ENCODE data around the gene SPAG5.
A peak's percentile ranks its signal among the peaks of the same experiment; 100 is the strongest.

The SPAG5 gene

DNA sequence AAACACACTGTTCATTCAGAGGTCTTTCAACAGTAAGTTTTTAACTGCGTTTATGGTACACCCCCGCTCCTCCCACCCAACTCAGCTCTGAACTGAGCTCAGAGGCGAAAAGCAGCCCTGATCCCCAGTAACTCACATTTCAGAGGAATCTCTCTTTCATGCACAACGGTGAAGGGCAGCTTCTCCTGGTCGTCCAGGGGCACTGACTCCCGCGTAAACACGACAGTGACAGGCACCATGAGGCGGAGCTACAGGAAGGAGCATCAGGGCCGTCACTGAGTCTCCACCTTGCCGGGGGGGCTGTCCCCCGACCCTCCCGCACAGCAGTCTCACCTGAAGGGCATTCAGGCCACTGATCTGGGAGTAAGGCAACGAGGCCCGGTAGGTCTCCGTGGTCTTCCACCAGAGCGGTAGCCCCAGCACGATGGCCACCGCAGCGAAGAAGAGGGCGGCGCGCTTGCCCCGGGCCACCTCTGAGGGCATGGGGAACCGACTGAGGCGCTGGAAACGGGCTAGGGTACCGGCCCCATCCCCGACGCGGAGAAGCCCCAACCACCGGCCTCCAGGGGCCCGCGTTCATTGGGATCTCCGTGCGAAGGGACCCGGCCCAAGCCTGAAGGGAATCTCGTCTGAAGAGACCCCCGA is 28.0 kb downstream of the SPAG5 start:
- Histone ChIP-seq H3K4me2 (ENCODE audit: low read length) (peak overlapping the region; percentile 92), H3K4me1 (ENCODE audit: control insufficient read depth, low read length) (peaks cover 55% of the 10 kb centered on the region), H3K79me2 (ENCODE audit: control insufficient read depth, low read length) (peaks cover 32% of the 10 kb centered on the region), H3F3A (ENCODE audit: control insufficient read depth, insufficient read depth) (peaks cover 11% of the 10 kb centered on the region), H3K27me3 (ENCODE audit: control insufficient read depth, low read length) (no peaks in the 10 kb centered on the region), H3K4me3 (ENCODE audit: low read length) (peak overlapping the region; percentile 84), H3K27ac (ENCODE audit: low read depth, low read length) (peak overlapping the region; percentile 18; the same call in 1 of the 2 replicates), H4K20me1 (ENCODE audit: control insufficient read depth, insufficient read depth, low read depth, low read length) (peaks cover 8% of the 10 kb centered on the region; the same call in 1 of the 2 replicates), H3K36me3 (ENCODE audit: control insufficient read depth, low read length) (peaks cover 44% of the 10 kb centered on the region), H3K9me2 (replicated peaks; ENCODE audit: control insufficient read depth, low read length) (no peaks in the 10 kb centered on the region), H3K9me3 (ENCODE audit: control insufficient read depth, insufficient read depth, low read length) (no peaks in the 10 kb centered on the region)
- TF ChIP-seq, protein P1, sequence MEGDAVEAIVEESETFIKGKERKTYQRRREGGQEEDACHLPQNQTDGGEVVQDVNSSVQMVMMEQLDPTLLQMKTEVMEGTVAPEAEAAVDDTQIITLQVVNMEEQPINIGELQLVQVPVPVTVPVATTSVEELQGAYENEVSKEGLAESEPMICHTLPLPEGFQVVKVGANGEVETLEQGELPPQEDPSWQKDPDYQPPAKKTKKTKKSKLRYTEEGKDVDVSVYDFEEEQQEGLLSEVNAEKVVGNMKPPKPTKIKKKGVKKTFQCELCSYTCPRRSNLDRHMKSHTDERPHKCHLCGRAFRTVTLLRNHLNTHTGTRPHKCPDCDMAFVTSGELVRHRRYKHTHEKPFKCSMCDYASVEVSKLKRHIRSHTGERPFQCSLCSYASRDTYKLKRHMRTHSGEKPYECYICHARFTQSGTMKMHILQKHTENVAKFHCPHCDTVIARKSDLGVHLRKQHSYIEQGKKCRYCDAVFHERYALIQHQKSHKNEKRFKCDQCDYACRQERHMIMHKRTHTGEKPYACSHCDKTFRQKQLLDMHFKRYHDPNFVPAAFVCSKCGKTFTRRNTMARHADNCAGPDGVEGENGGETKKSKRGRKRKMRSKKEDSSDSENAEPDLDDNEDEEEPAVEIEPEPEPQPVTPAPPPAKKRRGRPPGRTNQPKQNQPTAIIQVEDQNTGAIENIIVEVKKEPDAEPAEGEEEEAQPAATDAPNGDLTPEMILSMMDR (IDR thresholded peaks at IDR 0.05; ENCODE audit: low read depth, low read length, poor library complexity, severe bottlenecking): no peak
- TF ChIP-seq EZH2phosphoT487 (IDR thresholded peaks at IDR 0.05; ENCODE audit: borderline replicate concordance, low read length): no peak

DNA sequence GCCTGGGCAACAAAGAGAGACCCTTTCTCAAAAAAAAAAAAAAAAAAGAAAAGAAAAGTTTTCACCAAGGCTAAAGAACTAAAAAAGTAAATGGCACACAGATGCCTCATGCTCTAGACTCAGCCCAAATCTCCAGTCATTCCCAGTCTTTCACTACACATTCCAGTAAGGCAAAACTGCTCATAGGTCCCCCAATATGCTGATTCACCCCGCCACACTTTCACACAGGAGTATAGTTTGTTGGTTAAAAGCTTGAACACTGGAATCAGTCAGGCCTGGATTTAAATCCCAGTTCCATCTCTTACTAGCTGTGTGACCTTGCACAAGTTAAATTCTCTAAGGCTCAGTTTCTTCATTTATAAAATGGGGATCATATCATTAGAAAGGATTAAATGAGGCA is 29.4 kb downstream of the SPAG5 start:
- Histone ChIP-seq H3K79me2 (ENCODE audit: control insufficient read depth, low read length) (peaks cover 43% of the 10 kb centered on the region), H3K27me3 (ENCODE audit: control insufficient read depth, low read length) (no peaks in the 10 kb centered on the region), H4K20me1 (ENCODE audit: control insufficient read depth, insufficient read depth, low read depth, low read length) (peaks cover 8% of the 10 kb centered on the region), H3K4me3 (ENCODE audit: low read length) (peak overlapping the region; percentile 84; the same call in 1 of the 2 replicates), H3K4me1 (ENCODE audit: control insufficient read depth, low read length) (peaks cover 50% of the 10 kb centered on the region), H3K9me2 (replicated peaks; ENCODE audit: control insufficient read depth, low read length) (no peaks in the 10 kb centered on the region), H3K27ac (ENCODE audit: low read depth, low read length) (no peak overlapping the region), H3K4me2 (ENCODE audit: low read length) (peak overlapping the region; percentile 92; the same call in 1 of the 2 replicates), H3F3A (ENCODE audit: control insufficient read depth, insufficient read depth) (peaks cover 11% of the 10 kb centered on the region), H3K9me3 (ENCODE audit: control insufficient read depth, insufficient read depth, low read length) (no peaks in the 10 kb centered on the region), H3K36me3 (ENCODE audit: control insufficient read depth, low read length) (peaks cover 35% of the 10 kb centered on the region)
- no peak for TF ChIP-seq EZH2phosphoT487 (IDR thresholded peaks at IDR 0.05; ENCODE audit: borderline replicate concordance, low read length)
- TF ChIP-seq, protein P1 (IDR thresholded peaks at IDR 0.05; ENCODE audit: low read depth, low read length, poor library complexity, severe bottlenecking): no peak

DNA sequence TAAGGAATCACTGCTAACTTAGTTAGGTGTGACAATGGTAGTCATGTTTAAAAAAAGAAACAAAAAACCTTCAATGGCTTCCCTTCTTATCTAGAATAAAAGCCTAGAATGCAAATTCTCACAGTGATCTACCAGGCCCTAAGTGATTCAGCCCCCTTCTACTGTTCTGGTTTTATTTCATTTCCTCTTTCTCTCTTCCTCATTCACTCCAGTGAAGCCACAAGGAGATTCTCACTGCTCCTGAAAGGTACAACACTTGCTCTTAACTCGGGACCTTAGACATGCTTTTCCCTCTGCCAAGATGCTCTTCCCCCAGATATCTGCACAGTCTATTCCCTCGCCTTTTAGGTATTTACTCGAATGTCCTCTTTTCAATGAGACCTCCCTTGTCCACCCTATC is 31.2 kb downstream of the SPAG5 start:
- H3K4me2 ChIP-seq (ENCODE audit: low read length): peak overlapping the region; percentile 65
- H3K36me3 ChIP-seq (ENCODE audit: control insufficient read depth, low read length): peaks cover 26% of the 10 kb centered on the region
- H4K20me1 ChIP-seq (ENCODE audit: control insufficient read depth, insufficient read depth, low read depth, low read length): peaks cover 8% of the 10 kb centered on the region
- H3K4me1 ChIP-seq (ENCODE audit: control insufficient read depth, low read length): peaks cover 48% of the 10 kb centered on the region
- no peak for TF ChIP-seq EZH2phosphoT487 (IDR thresholded peaks at IDR 0.05; ENCODE audit: borderline replicate concordance, low read length)
- TF ChIP-seq, protein P1 (IDR thresholded peaks at IDR 0.05; ENCODE audit: low read depth, low read length, poor library complexity, severe bottlenecking): no peak
- no peaks in the 10 kb centered on the region for H3K9me2 ChIP-seq (replicated peaks; ENCODE audit: control insufficient read depth, low read length)
- H3F3A ChIP-seq (ENCODE audit: control insufficient read depth, insufficient read depth): peaks cover 11% of the 10 kb centered on the region
- H3K79me2 ChIP-seq (ENCODE audit: control insufficient read depth, low read length): peaks cover 43% of the 10 kb centered on the region
- no peaks in the 10 kb centered on the region for H3K9me3 ChIP-seq (ENCODE audit: control insufficient read depth, insufficient read depth, low read length)
- no peaks in the 10 kb centered on the region for H3K27me3 ChIP-seq (ENCODE audit: control insufficient read depth, low read length)
- peak overlapping the region; percentile 54 for H3K4me3 ChIP-seq (ENCODE audit: low read length)
- H3K27ac ChIP-seq (ENCODE audit: low read depth, low read length): no peak overlapping the region

Measured in DOHH2 (cell line).